SU-DHL-6 (cell line): ENCODE data around the gene SDHAF1.

Experiments
- H2AFZ ChIP-seq: fragments of 200-600 bp; sonication (generic); 2 replicates; pipeline ENCODE4 v1.6.1; 2014; ENCODE audit warnings: low read depth, mild to moderate bottlenecking, moderate library complexity, mixed read lengths, antibody characterized with exemption, low read length; ENCODE audit not compliant: severe bottlenecking
- H3F3A ChIP-seq: fragments of 200-600 bp; shearing (Covaris generic); 2 replicates; pipeline ENCODE4 v1.6.0; 2016; ENCODE audit warnings: antibody characterized with exemption, mild to moderate bottlenecking; ENCODE audit not compliant: insufficient read depth
- H3K27ac ChIP-seq: fragments of 200-600 bp; sonication (generic); 2 replicates; pipeline ENCODE4 v1.5.1; 2016; ENCODE audit warnings: low read depth, mild to moderate bottlenecking, low read length, moderate library complexity, mixed read lengths
- H3K27me3 ChIP-seq: fragments of 200-600 bp; sonication (generic), shearing (Covaris generic); 2 replicates; pipeline ENCODE4 v1.6.0; 2014; ENCODE audit warnings: mild to moderate bottlenecking, low read length
- H3K36me3 ChIP-seq: fragments of 200-600 bp; sonication (generic); 2 replicates; pipeline ENCODE4 v1.6.1; 2014; ENCODE audit warnings: mild to moderate bottlenecking, low read length, mixed read lengths
- H3K4me2 ChIP-seq: fragments of 300-600, 200-600 bp; shearing (Covaris generic), sonication (generic); 2 replicates; pipeline ENCODE4 v1.6.0; 2014; ENCODE audit warnings: low read length, low read depth, mild to moderate bottlenecking; ENCODE audit not compliant: poor library complexity, severe bottlenecking
- H3K4me3 ChIP-seq: fragments of 200-600 bp; sonication (generic); 2 replicates; pipeline ENCODE4 v1.5.1; 2014; ENCODE audit warnings: antibody characterized with exemption, low read length, mild to moderate bottlenecking, mixed read lengths; ENCODE audit not compliant: insufficient read depth, poor library complexity, severe bottlenecking
- H3K79me2 ChIP-seq: fragments of 200-600 bp; sonication (generic); 2 replicates; pipeline ENCODE4 v1.6.1; 2014; ENCODE audit warnings: mild to moderate bottlenecking, low read length, moderate library complexity; ENCODE audit not compliant: insufficient read depth
- H3K9ac ChIP-seq: fragments of 200-600 bp; sonication (generic); 2 replicates; pipeline ENCODE4 v1.7.0; 2014; ENCODE audit warnings: mild to moderate bottlenecking, low read length
- H3K9me2 ChIP-seq: fragments of 200-600 bp; sonication (generic); replicated peaks from 2 replicates; pipeline ENCODE4 v1.6.1; 2014; ENCODE audit warnings: low read length; ENCODE audit not compliant: insufficient read depth
- H3K9me3 ChIP-seq: fragments of 200-600 bp; sonication (generic); 2 replicates; pipeline ENCODE4 v1.6.1; 2014; ENCODE audit warnings: low read length, mixed read lengths; ENCODE audit not compliant: insufficient read depth
- H4K20me1 ChIP-seq: fragments of 200-600 bp; sonication (generic); 2 replicates; pipeline ENCODE4 v1.6.1; 2014; ENCODE audit warnings: low read depth, mild to moderate bottlenecking, antibody characterized with exemption, low read length, moderate library complexity, mixed read lengths
- CTCF ChIP-seq: fragments of 200-600 bp; sonication (generic); IDR thresholded peaks from one replicate; pipeline ENCODE4 v1.5.1; 2017; ENCODE audit warnings: antibody characterized with exemption, mild to moderate bottlenecking, low read length, moderate library complexity; ENCODE audit not compliant: insufficient read depth, poor library complexity, severe bottlenecking
- EZH2phosphoT487 ChIP-seq: fragments of 200-600 bp; sonication (generic), shearing (Covaris generic); conservative IDR thresholded peaks from 2 replicates; pipeline ENCODE4 v1.6.1; 2018; ENCODE audit warnings: mild to moderate bottlenecking, antibody characterized with exemption, low read length, moderate library complexity, mixed read lengths

Gene SDHAF1

DNA sequence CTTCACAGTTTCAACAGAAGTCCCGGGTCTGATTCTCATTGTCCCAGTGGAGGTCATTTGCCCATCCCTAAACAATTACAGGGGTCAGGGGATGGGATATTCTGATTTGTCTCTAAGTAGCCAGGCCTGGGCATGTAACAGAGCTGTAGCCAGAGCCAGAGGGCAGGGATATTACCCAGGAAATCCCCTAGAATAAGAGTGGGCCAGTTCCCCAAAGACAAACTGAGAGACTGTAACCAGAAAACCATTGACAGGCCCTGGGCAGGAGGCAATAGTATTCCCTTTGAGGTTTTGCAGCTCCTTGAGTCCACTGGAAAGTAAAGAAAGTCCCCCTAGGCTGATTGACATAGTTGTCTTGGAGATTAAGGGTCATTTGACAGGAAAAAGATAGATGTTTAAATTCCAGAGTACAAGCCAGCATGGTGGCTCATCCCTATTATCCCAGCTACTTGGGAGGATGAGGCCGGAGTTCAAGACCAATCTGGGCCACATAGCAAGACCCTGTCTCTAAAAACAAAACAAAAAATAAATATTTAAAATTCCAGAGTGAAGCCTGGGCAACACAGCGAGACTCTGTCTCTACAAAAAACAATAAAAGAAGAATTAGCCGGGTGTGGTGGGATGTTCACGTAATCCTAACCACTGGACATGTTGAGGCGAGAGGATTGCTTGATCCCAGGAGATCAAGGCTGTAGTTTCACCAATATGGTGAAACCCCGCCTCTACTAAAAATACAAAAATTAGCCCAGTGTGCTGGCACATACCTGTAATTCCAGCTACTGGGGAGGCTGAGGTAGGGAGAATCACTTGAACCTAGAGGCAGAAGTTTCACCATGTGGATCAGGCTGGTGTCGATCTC lies 1.9 kb upstream of the SDHAF1 start:
- no peak overlapping the region for H2AFZ ChIP-seq
- no peaks in the 10 kb centered on the region for H3K36me3 ChIP-seq
- peaks cover 23% of the 10 kb centered on the region for H3K79me2 ChIP-seq
- H4K20me1 ChIP-seq = no peaks in the 10 kb centered on the region
- H3K9ac ChIP-seq = no peak overlapping the region
- no peak overlapping the region for H3K4me3 ChIP-seq
- TF ChIP-seq EZH2phosphoT487 = no peak
- TF ChIP-seq CTCF = no peak
- H3K9me2 ChIP-seq = no peaks in the 10 kb centered on the region
- H3F3A ChIP-seq = no peaks in the 10 kb centered on the region
- no peak overlapping the region for H3K4me2 ChIP-seq
- H3K27ac ChIP-seq = no peak overlapping the region
- no peaks in the 10 kb centered on the region for H3K27me3 ChIP-seq
- H3K9me3 ChIP-seq = no peaks in the 10 kb centered on the region

DNA sequence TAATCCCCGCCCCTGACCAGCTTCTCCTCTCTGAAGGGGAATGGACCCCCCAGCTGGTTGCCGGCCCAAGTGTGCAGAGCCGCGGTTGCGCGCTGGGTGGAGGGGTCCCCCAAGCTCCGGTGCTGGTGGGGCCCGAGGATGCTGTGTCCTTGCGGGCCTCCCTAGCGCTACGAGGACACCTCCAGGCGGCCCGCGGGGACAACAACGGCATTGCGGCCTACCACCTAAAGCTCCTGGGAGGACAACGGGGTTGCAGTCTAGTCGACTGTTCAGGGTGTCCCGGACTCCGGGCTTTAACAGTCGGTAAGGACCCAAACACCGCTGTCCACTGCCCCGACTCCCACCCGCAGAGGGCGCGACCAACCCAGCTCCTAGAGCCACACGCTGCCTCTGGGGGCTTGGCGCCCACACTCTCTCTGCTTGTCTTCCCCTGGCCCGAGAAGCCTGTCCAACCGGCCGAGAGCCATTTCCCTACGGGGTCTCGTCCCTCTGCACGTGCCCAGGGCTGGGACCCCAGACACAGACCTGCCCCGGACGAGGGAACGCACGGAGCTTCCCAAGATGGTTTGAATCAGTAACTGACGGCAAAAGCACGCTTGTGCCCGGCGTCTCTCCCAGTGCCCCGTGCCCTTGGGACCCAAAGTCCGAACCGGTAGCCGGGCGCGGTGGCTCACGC lies 927 bp upstream of the SDHAF1 start:
- Histone ChIP-seq H4K20me1 (no peaks in the 10 kb centered on the region), H3K4me3 (no peak overlapping the region), H3K9ac (no peak overlapping the region), H3K4me2 (peak overlapping the region; percentile 74), H3K9me3 (no peaks in the 10 kb centered on the region), H2AFZ (no peak overlapping the region), H3K79me2 (peaks cover 23% of the 10 kb centered on the region), H3F3A (no peaks in the 10 kb centered on the region), H3K36me3 (no peaks in the 10 kb centered on the region), H3K9me2 (no peaks in the 10 kb centered on the region), H3K27ac (no peak overlapping the region), H3K27me3 (no peaks in the 10 kb centered on the region)
- TF ChIP-seq CTCF (no peak), EZH2phosphoT487 (no peak)

DNA sequence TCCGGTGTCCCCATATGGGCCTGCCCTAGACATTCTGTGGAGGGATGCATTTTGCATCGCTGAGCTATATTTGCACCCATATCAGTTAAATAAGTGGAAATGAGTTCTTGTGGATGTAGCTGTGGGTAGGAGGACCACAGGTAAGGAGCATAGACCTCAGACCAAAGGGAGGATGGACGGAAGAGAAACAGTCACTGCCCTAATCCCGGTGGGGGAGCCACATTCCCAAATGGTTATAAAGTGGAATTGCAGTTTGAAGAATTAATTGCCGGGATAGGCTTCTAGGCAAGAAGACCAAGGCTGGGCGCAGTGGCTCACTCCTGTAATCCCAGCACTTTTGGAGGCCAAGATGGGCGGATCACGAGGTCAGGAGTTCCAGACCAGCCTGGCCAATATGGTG lies 1.8 kb downstream of the SDHAF1 start:
- peaks cover 36% of the 10 kb centered on the region for H3K79me2 ChIP-seq
- H3K9ac ChIP-seq = peak overlapping the region; percentile 76
- H3K9me3 ChIP-seq = no peaks in the 10 kb centered on the region
- no peak overlapping the region for H2AFZ ChIP-seq
- no peaks in the 10 kb centered on the region for H3K9me2 ChIP-seq
- H3F3A ChIP-seq = peaks cover 5% of the 10 kb centered on the region; the same call in 1 of the 2 replicates
- H4K20me1 ChIP-seq = no peaks in the 10 kb centered on the region
- TF ChIP-seq CTCF = no peak
- TF ChIP-seq EZH2phosphoT487 = no peak
- H3K36me3 ChIP-seq = no peaks in the 10 kb centered on the region
- no peak overlapping the region for H3K27ac ChIP-seq
- no peak overlapping the region for H3K4me3 ChIP-seq
- H3K27me3 ChIP-seq = no peaks in the 10 kb centered on the region
- peak overlapping the region; percentile 74 for H3K4me2 ChIP-seq
